Left renal pelvis (tissue), 4 donors: ENCODE measurements around the gene FBXL13. TPM values are rescaled to one million over a fixed set of nuclear protein-coding genes. Genes with fewer than 3 reads are reported as not detected.

ENCODE experiments used
- DNase-seq, 4 donors: peaks; one replicate each; pipeline ENCODE4 v3.0.0-alpha.2; 2013; ENCODE audit warnings: low read depth in 4 of 4, low spot score in 3 of 4
- polyA plus RNA-seq, 4 donors: library from polyadenylated mRNA; unstranded; fragments of 120-200 nt; gene quantifications; one replicate each; pipeline ENCODE4 v1.2.1, GENCODE V29; 2013; ENCODE audit not compliant: insufficient read length in 4 of 4

Gene FBXL13
- polyA plus RNA-seq, 4 donors = 1.1 to 2.6 (median 2.4) TPM

- DNase-seq = no peak
Observed at GRCh38 chr7:102943423-102944169, 131.0 kb downstream of the FBXL13 start.

GRCh38 chr7:102942868-102943267, 131.7 kb downstream of the FBXL13 start:
- DNase-seq = no peak

- DNase-seq = no peak
Observed at GRCh38 chr7:102942181-102942866, 132.3 kb downstream of the FBXL13 start.

GRCh38 chr7:102938679-102939078, 135.9 kb downstream of the FBXL13 start:
- no peak for DNase-seq

- no peak for DNase-seq
Observed at GRCh38 chr7:102935450-102936115, 139.0 kb downstream of the FBXL13 start.

GRCh38 chr7:102934701-102935100, 139.9 kb downstream of the FBXL13 start:
- no peak for DNase-seq

- DNase-seq = no peak
Observed at GRCh38 chr7:102934239-102934638, 140.4 kb downstream of the FBXL13 start.

GRCh38 chr7:102933763-102934162, 140.8 kb downstream of the FBXL13 start:
- DNase-seq = peak; percentile 68 to 71 (median 68)

- no peak for DNase-seq
Observed at GRCh38 chr7:102931757-102932156, 142.8 kb downstream of the FBXL13 start.

- DNase-seq = no peak
Observed at GRCh38 chr7:102927312-102927933, 147.2 kb downstream of the FBXL13 start.

- DNase-seq = no peak
Observed at GRCh38 chr7:102926783-102927140, 147.8 kb downstream of the FBXL13 start.

GRCh38 chr7:102925976-102926782, 148.4 kb downstream of the FBXL13 start:
- no peak for DNase-seq

- no peak for DNase-seq
Observed at GRCh38 chr7:102918845-102919244, 155.8 kb downstream of the FBXL13 start.

GRCh38 chr7:102917436-102918353, 156.9 kb downstream of the FBXL13 start:
- DNase-seq = no peak

GRCh38 chr7:102916881-102917280, 157.7 kb downstream of the FBXL13 start:
- DNase-seq = no peak

GRCh38 chr7:102916426-102916825, 158.2 kb downstream of the FBXL13 start:
- no peak for DNase-seq

GRCh38 chr7:102914585-102914984, 160.0 kb downstream of the FBXL13 start:
- DNase-seq = peak in 1 of 4 donors; percentile 51

GRCh38 chr7:102913826-102914225, 160.8 kb downstream of the FBXL13 start:
- DNase-seq = no peak

- DNase-seq = peak; percentile 75 to 87 (median 80)
Observed at GRCh38 chr7:102912742-102913141, 161.9 kb downstream of the FBXL13 start, which contains the start of gene LRRC17. Gene LRRC17 (plus strand): TSS chr7:102913000. CDS start chr7:102933914, 20,914 bp downstream.
